Endodermal cell (in vitro differentiated cells): ENCODE results near the gene PTPRT. TPM values are rescaled to one million over a fixed set of nuclear protein-coding genes. Genes with fewer than 3 reads are reported as not detected.

Source experiments
- DNase-seq: peaks from one replicate; pipeline ENCODE4 v3.0.0-alpha.2; 2017
- H3K27ac ChIP-seq: 2 replicates; pipeline ENCODE4 v1.5.1; 2013; ENCODE audit warnings: mild to moderate bottlenecking, low read depth, low read length, moderate library complexity
- H3K27me3 ChIP-seq: 2 replicates; pipeline ENCODE4 v1.6.1; 2013; ENCODE audit warnings: mild to moderate bottlenecking, low read length, moderate library complexity; ENCODE audit not compliant: insufficient read depth, control insufficient read depth, poor library complexity, severe bottlenecking
- H3K36me3 ChIP-seq: 2 replicates; pipeline ENCODE4 v1.7.0; 2013; ENCODE audit warnings: mild to moderate bottlenecking, low read length, moderate library complexity; ENCODE audit not compliant: control insufficient read depth, insufficient read depth
- H3K4me1 ChIP-seq: one replicate; pipeline ENCODE4 v1.7.0; 2013; ENCODE audit warnings: low read length; ENCODE audit not compliant: control insufficient read depth, insufficient read depth
- H3K4me3 ChIP-seq: 2 replicates; pipeline ENCODE4 v1.5.1; 2013; ENCODE audit warnings: mild to moderate bottlenecking, low read length, moderate library complexity
- H3K9ac ChIP-seq: 2 replicates; pipeline ENCODE4 v1.6.1; 2013; ENCODE audit warnings: mild to moderate bottlenecking, low read length, moderate library complexity; ENCODE audit not compliant: poor library complexity, severe bottlenecking; ENCODE audit errors: extremely low read depth
- H3K9me3 ChIP-seq: 2 replicates; pipeline ENCODE4 v1.6.1; 2013; ENCODE audit warnings: mild to moderate bottlenecking, low read length, moderate library complexity; ENCODE audit not compliant: control insufficient read depth
- H3K27ac Mint-ChIP-seq: 2 replicates; pipeline ENCODE4 v1.8.0; 2020; ENCODE audit warnings: mixed read lengths
- H3K27me3 Mint-ChIP-seq: 2 replicates; pipeline ENCODE4 v1.8.0; 2021; ENCODE audit warnings: mild to moderate bottlenecking, mixed read lengths; ENCODE audit not compliant: insufficient read depth
- H3K36me3 Mint-ChIP-seq: 2 replicates; pipeline ENCODE4 v1.8.0; 2020; ENCODE audit warnings: low read depth, mixed read lengths
- H3K4me1 Mint-ChIP-seq: 2 replicates; pipeline ENCODE4 v1.8.0; 2020; ENCODE audit warnings: mixed read lengths
- H3K4me3 Mint-ChIP-seq: 2 replicates; pipeline ENCODE4 v1.8.0; 2020; ENCODE audit warnings: mild to moderate bottlenecking, moderate library complexity, mixed read lengths
- H3K9me3 Mint-ChIP-seq: 2 replicates; pipeline ENCODE4 v1.8.0; 2020; ENCODE audit warnings: mild to moderate bottlenecking, mixed read lengths
- CTCF ChIP-seq: fragments of 200-600 bp; sonication (generic); conservative IDR thresholded peaks from 2 replicates; pipeline ENCODE4 v1.5.0; 2021; ENCODE audit warnings: antibody characterized with exemption, mild to moderate bottlenecking
- WGBS, 2 experiments: methylation state at CpG; one replicate each; pipeline versions ENCODE4 v1.1.5 to v1.1.7; 2013; ENCODE audit warnings: missing lambda C conversion rate in 2 of 2, mixed read lengths in 1 of 2; ENCODE audit not compliant: insufficient coverage in 1 of 2, insufficient read length in 1 of 2; 5-methylcytosine and 5-hydroxymethylcytosine counted together
- total RNA-seq, 2 donors: library from RNA; stranded (reverse); fragmentation: NEBNext Ultra II Directional in 1 of 2; extraction: Animal tissue kit (Norgen Biotek cat#: 25700) in 1 of 2; gene quantifications; 2 replicates in 1 of 2; 3 replicates in 1 of 2; pipeline ENCODE4 v1.2.1, GENCODE V29; 2021

The PTPRT gene
- total RNA-seq, 2 donors from 2014 or later, result 2.3 to 2.7 TPM

GRCh38 chr20:42530855-42531448 lies 658.8 kb downstream of the PTPRT start:
- Histone ChIP-seq H3K9ac (no peak overlapping the region), H3K27ac (no peak overlapping the region), H3K36me3 (no peaks in the 10 kb centered on the region), H3K9me3 (no peaks in the 10 kb centered on the region), H3K4me3 (no peak overlapping the region), H3K27me3 (no peaks in the 10 kb centered on the region), H3K4me1 (no peaks in the 10 kb centered on the region)
- WGBS, 2 experiments, result 25 to 40% methylated on average over 2 to 4 of the region's 4 CpGs
- Mint-ChIP-seq H3K27me3 (peaks cover 2% of the 10 kb centered on the region), H3K4me3 (no peak overlapping the region), H3K9me3 (no peaks in the 10 kb centered on the region), H3K27ac (no peak overlapping the region), H3K36me3 (no peaks in the 10 kb centered on the region), H3K4me1 (no peaks in the 10 kb centered on the region)
- peak; percentile 62 for DNase-seq
- peak; percentile 86 for TF ChIP-seq CTCF

- H3K4me1 Mint-ChIP-seq, result no peaks in the 10 kb centered on the region
- H3K36me3 Mint-ChIP-seq, result no peaks in the 10 kb centered on the region
Measured at GRCh38 chr20:42530191-42530590, 659.5 kb downstream of the PTPRT start.

GRCh38 chr20:42524058-42524457 lies 665.6 kb downstream of the PTPRT start:
- H3K4me3 Mint-ChIP-seq, result no peak overlapping the region
- no peak for TF ChIP-seq CTCF
- 88 to 100% methylated on average over 1 of the region's 1 CpG for WGBS, 2 experiments

More at GRCh38 chr20:42530191-42530590, 659.5 kb downstream of the PTPRT start:
- no peak overlapping the region for H3K9ac ChIP-seq
- 92 to 100% methylated on average over 2 to 4 of the region's 4 CpGs for WGBS, 2 experiments
- H3K27ac ChIP-seq, result no peak overlapping the region
- TF ChIP-seq CTCF, result no peak
- no peak for DNase-seq
- no peaks in the 10 kb centered on the region for H3K27me3 Mint-ChIP-seq
- H3K4me3 Mint-ChIP-seq, result no peak overlapping the region
- no peak overlapping the region for H3K27ac Mint-ChIP-seq
- H3K9me3 ChIP-seq, result no peaks in the 10 kb centered on the region
- H3K9me3 Mint-ChIP-seq, result no peaks in the 10 kb centered on the region
- no peaks in the 10 kb centered on the region for H3K4me1 ChIP-seq
- H3K36me3 ChIP-seq, result no peaks in the 10 kb centered on the region
- H3K27me3 ChIP-seq, result no peaks in the 10 kb centered on the region
- H3K4me3 ChIP-seq, result no peak overlapping the region

More at GRCh38 chr20:42524058-42524457, 665.6 kb downstream of the PTPRT start:
- DNase-seq, result no peak
- H3K27ac ChIP-seq, result no peak overlapping the region
- no peak overlapping the region for H3K4me3 ChIP-seq
- Mint-ChIP-seq H3K27ac (no peak overlapping the region), H3K27me3 (no peaks in the 10 kb centered on the region), H3K9me3 (no peaks in the 10 kb centered on the region), H3K4me1 (no peaks in the 10 kb centered on the region), H3K36me3 (no peaks in the 10 kb centered on the region)
- H3K36me3 ChIP-seq, result no peaks in the 10 kb centered on the region
- no peaks in the 10 kb centered on the region for H3K27me3 ChIP-seq
- no peak overlapping the region for H3K9ac ChIP-seq
- no peaks in the 10 kb centered on the region for H3K4me1 ChIP-seq
- peaks cover 5% of the 10 kb centered on the region for H3K9me3 ChIP-seq
